ENCODE measurements around the gene USP26.
"Not testable (repeated sequence)": the region's sequence is repeated elsewhere in the genome, so short reads cannot be mapped to it uniquely, and the experiment has no call there.

Gene USP26

GRCh38 chrX:133018229-133018628, 78.7 kb downstream of the USP26 start:
- DNase-seq, result no peak

GRCh38 chrX:133007458-133007857, 89.5 kb downstream of the USP26 start:
- DNase-seq, result no peak

DNA sequence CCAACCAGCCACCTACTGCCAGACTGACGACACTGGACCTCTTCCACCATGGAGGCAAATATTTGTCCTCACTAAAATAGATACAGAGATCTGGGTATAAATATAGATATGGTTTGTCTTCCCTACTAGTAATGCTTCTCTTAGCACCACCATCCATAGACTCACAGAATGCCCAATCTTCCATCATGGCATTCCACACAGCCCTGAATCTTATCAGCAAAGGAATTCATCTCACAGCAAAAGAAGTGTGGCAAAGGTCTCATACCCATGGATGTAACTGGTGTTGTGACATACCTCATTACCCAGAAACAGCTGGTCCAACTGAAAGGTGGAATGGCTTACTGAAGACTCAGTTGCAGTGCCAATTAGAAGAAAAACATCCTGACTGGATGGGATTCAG, 91.3 kb downstream of the USP26 start:
- DNase-seq, result no peak

GRCh38 chrX:133005042-133005441, 91.9 kb downstream of the USP26 start:
- peak in 2 of 51 donors; percentile 0 for DNase-seq

DNA sequence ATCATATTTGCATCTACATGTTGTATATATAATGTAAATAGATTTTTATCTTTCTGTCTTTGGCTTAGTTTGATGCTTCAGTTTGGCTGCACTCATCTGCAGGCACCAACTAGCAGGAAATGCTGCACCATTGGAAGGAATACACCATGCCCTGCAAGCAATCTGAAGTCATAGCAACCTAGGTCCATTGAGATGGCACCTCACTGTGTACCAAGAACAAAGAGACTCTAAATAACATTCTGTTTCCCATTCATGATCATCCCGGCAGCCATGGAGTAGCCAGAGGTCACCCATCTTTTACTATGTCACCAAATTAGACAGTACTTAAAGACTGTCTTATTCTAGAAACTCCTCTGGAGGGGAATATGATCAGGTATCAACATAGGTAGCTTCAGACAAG, 97.7 kb downstream of the USP26 start:
- DNase-seq, result no peak

DNA sequence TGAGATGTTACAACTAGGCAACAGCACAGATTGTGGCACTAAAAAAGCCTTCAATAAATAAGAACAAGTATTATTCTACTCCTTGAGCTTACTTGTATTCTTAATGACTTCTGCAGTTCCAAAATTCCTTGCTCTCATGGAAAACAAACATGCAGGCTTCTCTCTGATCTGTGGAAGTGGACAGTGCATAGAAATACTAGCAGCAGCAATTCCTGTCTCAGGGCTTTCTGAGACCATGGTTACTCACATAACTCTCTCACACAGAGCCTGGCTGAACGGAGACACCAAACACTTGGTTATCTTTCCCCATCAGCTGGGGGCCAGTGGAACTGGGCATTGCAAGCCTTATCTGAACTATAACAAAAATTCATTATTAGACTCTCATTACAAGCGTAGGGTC, 106.1 kb downstream of the USP26 start:
- no peak for DNase-seq

GRCh38 chrX:132986556-132986955, 110.4 kb downstream of the USP26 start:
- no peak for DNase-seq

DNA sequence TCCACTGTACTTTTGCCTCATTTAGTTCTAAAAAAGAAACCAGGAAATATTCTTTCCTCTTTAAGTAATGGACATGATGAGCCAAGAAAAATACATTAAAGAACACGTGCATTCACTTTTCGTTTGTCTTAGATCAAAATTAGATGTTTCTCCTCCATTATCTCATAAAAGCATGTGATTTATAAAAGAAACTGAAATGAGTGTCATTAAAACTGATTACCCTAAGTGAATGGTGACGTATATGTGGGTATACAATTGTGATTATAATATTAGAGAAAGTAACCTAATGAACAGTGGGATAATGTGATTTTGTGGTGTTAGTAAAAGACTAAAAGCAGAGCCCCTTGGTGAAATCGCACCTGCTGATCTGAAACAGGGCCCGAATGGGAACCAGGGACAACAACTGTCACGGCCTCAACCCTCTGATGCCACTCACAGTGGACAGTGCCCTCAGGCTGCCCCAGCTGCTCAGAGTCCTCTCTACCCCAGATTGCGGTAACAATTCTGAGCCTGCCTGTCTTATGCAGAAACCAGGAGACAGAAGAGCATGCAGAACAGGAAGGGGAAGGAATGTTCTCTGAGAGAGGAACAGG, 112.8 kb downstream of the USP26 start:
- no peak for DNase-seq

DNA sequence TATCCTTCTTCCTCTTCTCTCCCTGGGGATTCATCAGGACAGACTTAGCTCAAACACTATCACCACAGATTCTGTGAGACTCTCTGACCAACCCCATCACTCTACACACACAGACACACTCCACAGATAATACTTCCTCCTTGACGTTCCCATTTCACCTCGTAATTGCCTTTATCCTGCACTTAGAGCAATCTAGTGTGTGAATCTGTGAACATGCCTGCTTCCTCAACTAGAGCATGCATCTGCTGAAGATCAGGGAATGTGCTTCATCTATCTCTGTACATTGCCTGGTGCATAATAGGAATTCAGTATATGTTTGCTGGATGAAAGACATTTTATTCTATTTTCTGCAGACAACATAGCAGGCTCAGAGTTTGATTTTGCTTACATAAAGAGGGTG, 113.4 kb downstream of the USP26 start:
- no peak for DNase-seq

DNA sequence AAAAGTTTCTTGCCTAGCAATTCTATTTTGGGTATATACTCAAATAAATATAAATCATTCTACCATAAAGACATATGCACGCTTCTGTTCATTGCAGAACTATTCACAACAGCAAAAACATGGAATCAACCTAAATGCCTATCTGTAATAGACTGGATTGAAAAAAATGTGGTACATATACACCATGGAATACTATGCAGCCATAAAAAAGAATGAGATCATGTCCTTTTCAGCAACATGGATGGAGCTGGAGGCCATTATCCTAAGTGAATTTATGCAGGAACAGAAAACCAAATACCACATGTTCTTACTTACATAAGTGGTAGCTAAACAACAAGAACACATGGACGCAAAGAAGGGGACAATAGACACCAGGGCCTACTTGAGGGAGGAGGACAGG, 116.9 kb downstream of the USP26 start:
- not testable (repeated sequence) for DNase-seq
